B cell (primary cell): ENCODE measurements around the gene INSR. TPM values are rescaled to one million over a fixed set of nuclear protein-coding genes. Genes with fewer than 3 reads are reported as not detected.

Experiments
- ATAC-seq: fragments of 200-7000 bp; cut with Tn5 transposase; one replicate; pipeline ENCODE4 v1.10.0; 2021; ENCODE audit warnings: low read depth, mild to moderate bottlenecking, moderate number of reproducible peaks, moderate library complexity
- CTCF ChIA-PET: fragments of 350-600 bp; sonication (Branson Sonifier 250); formaldehyde crosslinking; loops from one replicate; lab custom pipeline; 2021; ENCODE audit warnings: antibody characterized with exemption, inconsistent platforms; lab: Charles Lee
- POLR2A ChIA-PET: fragments of 350-600 bp; sonication (Branson Sonifier 250); formaldehyde crosslinking; loops from one replicate; lab custom pipeline; 2021; ENCODE audit warnings: antibody characterized with exemption; lab: Charles Lee
- DNase-seq: peaks from one replicate; pipeline ENCODE4 v3.0.0; 2013
- H2AFZ ChIP-seq: 2 replicates; pipeline ENCODE4 v1.6.1; 2012; ENCODE audit warnings: mild to moderate bottlenecking, low read depth, low read length; ENCODE audit not compliant: insufficient read depth, poor library complexity, severe bottlenecking
- H3K27ac ChIP-seq, 2 donors: 1 replicate in 1 of 2; 2 replicates in 1 of 2; pipeline ENCODE4 v1.5.1; 2012 to 2013; ENCODE audit warnings: low read length in 2 of 2, mild to moderate bottlenecking in 2 of 2, moderate library complexity in 1 of 2
- H3K27me3 ChIP-seq, 4 experiments: fragments of 200-600 bp in 1 of 4; sonication (generic) in 1 of 4; replicated peaks in 1 of 4; 1 replicate in 2 of 4; 2 replicates in 2 of 4; pipeline versions ENCODE4 v1.6.1 to v1.7.0; 2013 to 2016; ENCODE audit warnings: low read length in 3 of 4, mild to moderate bottlenecking in 2 of 4, mixed read lengths in 1 of 4, moderate library complexity in 1 of 4; ENCODE audit not compliant: insufficient read depth in 4 of 4, control insufficient read depth in 3 of 4; ENCODE audit errors: control extremely low read depth in 1 of 4
- H3K36me3 ChIP-seq, 2 experiments: replicated peaks in 1 of 2; 1 replicate in 1 of 2; 2 replicates in 1 of 2; pipeline versions ENCODE4 v1.6.1 to v1.7.1; 2013; ENCODE audit warnings: low read length in 1 of 2; ENCODE audit not compliant: insufficient read depth in 2 of 2, control insufficient read depth in 1 of 2; ENCODE audit errors: control extremely low read depth in 1 of 2, extremely low read depth in 1 of 2
- H3K4me1 ChIP-seq, 2 donors: fragments of 200-600 bp in 1 of 2; sonication (generic) in 1 of 2; 1 replicate in 1 of 2; 2 replicates in 1 of 2; pipeline versions ENCODE4 v1.5.1 to v1.6.1; 2013 to 2017; ENCODE audit warnings: low read length in 2 of 2; ENCODE audit not compliant: control insufficient read depth in 2 of 2, insufficient read depth in 2 of 2
- H3K4me2 ChIP-seq: replicated peaks from 2 replicates; pipeline ENCODE3; 2012; ENCODE audit warnings: mild to moderate bottlenecking, low read depth, low read length; ENCODE audit not compliant: poor library complexity, severe bottlenecking
- H3K4me3 ChIP-seq, 5 experiments: fragments of 200-600 bp in 1 of 5; sonication (generic) in 1 of 5; 1 replicate in 3 of 5; 2 replicates in 2 of 5; pipeline versions ENCODE4 v1.5.1 to v1.7.0; 2011 to 2016; ENCODE audit warnings: low read length in 4 of 5, mild to moderate bottlenecking in 4 of 5, low read depth in 2 of 5, control low read depth in 1 of 5, moderate library complexity in 1 of 5; ENCODE audit not compliant: insufficient read depth in 1 of 5; ENCODE audit errors: control extremely low read depth in 1 of 5, extremely low read depth in 1 of 5
- H3K79me2 ChIP-seq: fragments of 200-600 bp; sonication (generic); one replicate; pipeline ENCODE4 v1.6.0; 2016; ENCODE audit warnings: low read length; ENCODE audit not compliant: control insufficient read depth, insufficient read depth
- H3K9ac ChIP-seq: fragments of 200-600 bp; sonication (generic); 2 replicates; pipeline ENCODE4 v1.6.1; 2017; ENCODE audit warnings: mild to moderate bottlenecking, low read length, moderate library complexity
- H3K9me3 ChIP-seq, 3 donors: one replicate each; pipeline versions ENCODE4 v1.6.1 to v1.7.1; 2013; ENCODE audit warnings: low read length in 2 of 3; ENCODE audit not compliant: control insufficient read depth in 2 of 3, insufficient read depth in 1 of 3; ENCODE audit errors: control extremely low read depth in 1 of 3
- H4K20me1 ChIP-seq: 2 replicates; pipeline ENCODE4 v1.6.0; 2012; ENCODE audit warnings: mild to moderate bottlenecking, low read length; ENCODE audit not compliant: insufficient read depth, control insufficient read depth, poor library complexity, severe bottlenecking
- H3K27ac Mint-ChIP-seq: one replicate; pipeline ENCODE4 v1.8.0; 2021; ENCODE audit warnings: mixed read lengths
- H3K27me3 Mint-ChIP-seq: one replicate; pipeline ENCODE4 v1.8.0; 2021; ENCODE audit warnings: mixed read lengths
- H3K4me1 Mint-ChIP-seq: one replicate; pipeline ENCODE4 v1.8.0; 2021; ENCODE audit warnings: mixed read lengths
- H3K4me3 Mint-ChIP-seq: one replicate; pipeline ENCODE4 v1.8.0; 2021; ENCODE audit warnings: mixed read lengths
- H3K9me3 Mint-ChIP-seq: one replicate; pipeline ENCODE4 v1.8.0; 2022; ENCODE audit warnings: mixed read lengths; ENCODE audit not compliant: insufficient read depth
- EZH2 ChIP-seq: IDR thresholded peaks from 2 replicates; pipeline ENCODE4 v1.6.1; 2012; ENCODE audit warnings: borderline replicate concordance, low read depth, mild to moderate bottlenecking, moderate library complexity, low read length; ENCODE audit not compliant: insufficient read depth, poor library complexity, severe bottlenecking
- WGBS: methylation state at CpG from one replicate; pipeline ENCODE4 v1.1.5; 2013; ENCODE audit warnings: missing lambda C conversion rate; ENCODE audit not compliant: insufficient coverage; 5-methylcytosine and 5-hydroxymethylcytosine counted together
- intact Hi-C: fragments of 100-400 bp; cut with micrococcal nuclease; formaldehyde crosslinking; loops from one replicate; pipeline ENCODE4 v1.10.0; 2022
- polyA plus RNA-seq: library from polyadenylated mRNA; depleted of rRNA; stranded (reverse); fragments of >200 nt; gene quantifications from 2 replicates; pipeline ENCODE4 v1.2.3, GENCODE V29; 2012
- total RNA-seq, 2 donors: library from RNA; stranded (reverse); fragments of 120-200 nt in 1 of 2; gene quantifications; 1 replicate in 1 of 2; 2 replicates in 1 of 2; pipeline versions ENCODE4 v1.2.3 to v1.2.4, GENCODE V29; 2013 to 2022
- TF ChIP-seq, protein P1 (sequence below): fragments of 200-600 bp; IDR thresholded peaks from one replicate; pipeline ENCODE4 v1.8.0; 2022; ENCODE audit warnings: antibody characterized with exemption, mild to moderate bottlenecking

Gene INSR
- total and polyA plus RNA-seq, 2 donors (not counting 1 experiment from before 2014, with no cell fraction given), result 1.4 to 6.3 TPM

DNA sequence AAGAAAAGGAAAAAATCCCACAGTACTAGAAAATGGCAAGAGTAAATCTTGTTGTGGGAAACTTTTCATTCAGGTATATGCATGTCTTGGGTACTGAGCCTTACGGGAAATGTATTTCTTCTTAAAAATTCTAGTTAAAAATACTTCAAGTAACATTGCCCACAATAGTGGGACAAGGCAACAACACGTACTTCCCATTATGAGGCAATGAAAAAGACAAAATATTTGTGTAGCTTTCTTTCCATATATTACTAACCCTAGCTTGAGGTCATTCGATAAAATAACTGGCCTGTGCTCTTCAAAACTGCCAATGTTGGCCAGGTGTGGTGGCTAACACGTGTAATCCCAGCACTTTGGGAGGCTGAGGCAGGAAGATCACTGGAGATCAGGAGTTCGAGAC, 99.2 kb downstream of the INSR start:
- H3K4me3 Mint-ChIP-seq, result no peak overlapping the region
- no peaks in the 10 kb centered on the region for H3K27me3 Mint-ChIP-seq

DNA sequence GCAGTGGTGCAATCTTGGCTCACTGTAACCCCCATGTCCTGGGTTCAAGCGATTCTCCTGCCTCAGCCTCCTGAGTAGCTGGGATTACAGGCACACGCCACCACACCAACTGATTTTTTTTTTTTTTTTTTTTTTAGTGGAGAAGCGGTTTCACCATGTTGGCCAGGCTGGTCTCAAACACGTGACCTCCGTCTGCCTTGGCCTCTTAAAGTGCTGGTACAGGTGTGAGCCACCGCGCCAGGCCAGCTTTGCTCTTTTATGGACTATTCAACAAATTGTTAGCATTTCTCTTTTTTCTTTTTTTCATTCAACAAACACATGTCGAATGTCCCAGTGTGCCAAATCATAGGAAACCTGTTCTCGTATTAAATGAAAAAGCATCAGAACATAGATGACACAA, 99.6 kb downstream of the INSR start:
- Mint-ChIP-seq H3K9me3 (no peaks in the 10 kb centered on the region), H3K4me1 (peaks cover 23% of the 10 kb centered on the region), H3K4me3 (no peak overlapping the region), H3K27me3 (no peaks in the 10 kb centered on the region), H3K27ac (peak overlapping the region; percentile 20)
- no peaks in the 10 kb centered on the region for H3K79me2 ChIP-seq
- no peak overlapping the region for H2AFZ ChIP-seq
- H3K36me3 ChIP-seq, result no peaks in the 10 kb centered on the region
- no peak overlapping the region for H3K9ac ChIP-seq
- 93% methylated on average over 6 of the region's 9 CpGs for WGBS
- ATAC-seq, result no peak
- no peaks in the 10 kb centered on the region for H3K9me3 ChIP-seq
- H3K27ac ChIP-seq, result no peak overlapping the region
- no peak overlapping the region for H3K4me3 ChIP-seq
- POLR2A ChIA-PET, result interaction anchor here (0.6 to 0.7 kb wide), 2 partner anchors 213 to 1072 kb away, joined by 4 read pairs; no protein-coding TSS in a partner anchor
- no peaks in the 10 kb centered on the region for H4K20me1 ChIP-seq
- CTCF ChIA-PET, result interaction anchor here (0.6 to 1.4 kb wide), 3 partner anchors 10 to 219 kb away, joined by 3 to 9 read pairs (median 4); no protein-coding TSS in a partner anchor
- H3K27me3 ChIP-seq, result peaks cover 0 to 2% (median 0%) of the 10 kb centered on the region in 4 experiments
- peaks cover 11 to 25% of the 10 kb centered on the region in 2 donors for H3K4me1 ChIP-seq
- no peak for DNase-seq
- no peak overlapping the region for H3K4me2 ChIP-seq
- no peak for TF ChIP-seq EZH2
- TF ChIP-seq, protein P1, sequence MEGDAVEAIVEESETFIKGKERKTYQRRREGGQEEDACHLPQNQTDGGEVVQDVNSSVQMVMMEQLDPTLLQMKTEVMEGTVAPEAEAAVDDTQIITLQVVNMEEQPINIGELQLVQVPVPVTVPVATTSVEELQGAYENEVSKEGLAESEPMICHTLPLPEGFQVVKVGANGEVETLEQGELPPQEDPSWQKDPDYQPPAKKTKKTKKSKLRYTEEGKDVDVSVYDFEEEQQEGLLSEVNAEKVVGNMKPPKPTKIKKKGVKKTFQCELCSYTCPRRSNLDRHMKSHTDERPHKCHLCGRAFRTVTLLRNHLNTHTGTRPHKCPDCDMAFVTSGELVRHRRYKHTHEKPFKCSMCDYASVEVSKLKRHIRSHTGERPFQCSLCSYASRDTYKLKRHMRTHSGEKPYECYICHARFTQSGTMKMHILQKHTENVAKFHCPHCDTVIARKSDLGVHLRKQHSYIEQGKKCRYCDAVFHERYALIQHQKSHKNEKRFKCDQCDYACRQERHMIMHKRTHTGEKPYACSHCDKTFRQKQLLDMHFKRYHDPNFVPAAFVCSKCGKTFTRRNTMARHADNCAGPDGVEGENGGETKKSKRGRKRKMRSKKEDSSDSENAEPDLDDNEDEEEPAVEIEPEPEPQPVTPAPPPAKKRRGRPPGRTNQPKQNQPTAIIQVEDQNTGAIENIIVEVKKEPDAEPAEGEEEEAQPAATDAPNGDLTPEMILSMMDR, result no peak
- intact Hi-C loops, result loop anchor here (10.0 kb wide), 1 partner anchor 1110 kb away; the partner anchor contains the start of gene CD320

More for the DNA sequence above, 99.2 kb downstream of the INSR start:
- peaks cover 11 to 25% of the 10 kb centered on the region in 2 donors for H3K4me1 ChIP-seq
- H3K9me3 ChIP-seq, result no peaks in the 10 kb centered on the region
- POLR2A ChIA-PET, result no interaction called here
- H3K27me3 ChIP-seq, result peaks cover 0 to 2% (median 0%) of the 10 kb centered on the region in 4 experiments
- H3K79me2 ChIP-seq, result no peaks in the 10 kb centered on the region
- no peak overlapping the region for H2AFZ ChIP-seq
- no peaks in the 10 kb centered on the region for H3K36me3 ChIP-seq
- CTCF ChIA-PET, result no interaction called here
- intact Hi-C loops, result loop anchor here (5.0 to 10.0 kb wide), 2 partner anchors 98 to 1110 kb away; partner anchors contain the start of gene CD320
- Mint-ChIP-seq H3K9me3 (no peaks in the 10 kb centered on the region), H3K27ac (no peak overlapping the region), H3K4me1 (peaks cover 28% of the 10 kb centered on the region)
- TF ChIP-seq, protein P1, result no peak
- no peak for TF ChIP-seq EZH2
- no peak overlapping the region for H3K27ac ChIP-seq
- H3K4me2 ChIP-seq, result no peak overlapping the region
- H3K9ac ChIP-seq, result no peak overlapping the region
- DNase-seq, result no peak
- ATAC-seq, result no peak
- no peak overlapping the region for H3K4me3 ChIP-seq
- H4K20me1 ChIP-seq, result no peaks in the 10 kb centered on the region
- WGBS, result 100% methylated on average over 1 of the region's 5 CpGs
